HG02588 (cell line): ENCODE data around the gene FRG1.
"Not testable (repeated sequence)": the region's sequence is repeated elsewhere in the genome, so short reads cannot be mapped to it uniquely, and the experiment has no call there.

Experiments
- ATAC-seq: cut with Tn5 transposase; IDR thresholded peaks from one replicate; pipeline ENCODE4 v1.9.1; 2021; ENCODE audit warnings: mild to moderate bottlenecking, moderate library complexity; ENCODE audit not compliant: unreplicated experiment

The FRG1 gene

GRCh38 chr4:189984661-189985060, 44.0 kb downstream of the FRG1 start:
- not testable (repeated sequence) for ATAC-seq

- not testable (repeated sequence) for ATAC-seq
Observed at GRCh38 chr4:189985651-189986243, 45.1 kb downstream of the FRG1 start.

DNA sequence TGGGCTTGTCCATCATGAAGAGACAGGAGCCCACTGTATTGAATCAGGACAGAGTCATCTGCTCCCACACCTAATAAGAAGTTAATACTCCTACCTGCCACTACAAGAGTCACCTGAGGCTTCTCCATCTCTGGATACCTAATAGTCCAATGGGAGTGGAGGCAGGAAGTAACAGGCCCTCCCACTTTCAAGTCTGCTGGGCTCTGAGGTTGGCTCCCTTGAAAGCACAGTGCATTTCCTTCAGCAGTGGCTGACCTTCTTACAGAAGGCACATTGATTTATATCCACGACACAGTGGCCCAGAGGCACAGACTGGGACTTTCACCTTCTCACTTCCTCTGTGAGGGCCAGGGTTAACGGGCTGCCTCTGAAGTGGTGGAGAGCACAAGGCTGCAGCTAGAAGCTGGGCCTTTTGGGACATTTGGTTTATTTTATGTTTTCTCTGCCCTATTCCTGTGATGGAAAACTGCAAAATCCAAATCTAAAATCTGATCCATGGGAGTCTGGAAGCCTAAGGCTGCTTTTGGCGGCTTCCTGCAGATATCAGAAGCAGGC, 48.3 kb downstream of the FRG1 start:
- ATAC-seq, result no peak

DNA sequence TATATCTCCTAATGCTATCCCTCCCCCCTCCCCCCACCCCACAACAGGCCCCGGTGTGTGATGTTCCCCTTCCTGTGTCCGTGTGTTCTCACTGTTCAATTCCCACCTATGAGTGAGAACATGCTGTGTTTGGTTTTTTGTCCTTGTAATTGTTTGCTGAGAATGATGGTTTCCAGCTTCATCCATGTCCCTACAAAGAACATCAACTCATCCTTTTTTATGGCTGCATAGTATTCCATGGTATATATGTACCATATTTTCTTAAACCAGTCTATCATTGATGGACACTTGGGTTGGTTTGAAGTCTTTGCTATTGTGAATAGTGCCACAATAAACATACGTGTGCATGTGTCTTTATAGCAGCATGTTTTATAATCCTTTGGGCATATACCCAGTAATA, 49.3 kb downstream of the FRG1 start:
- not testable (repeated sequence) for ATAC-seq
